Activated naive CD4-positive, alpha-beta T cell treated with anti-CD3 and anti-CD28 coated beads, Interleukin-2, amount 50 U/mL, for 72 hours (primary cell): ENCODE results near the gene KRT17. TPM values are rescaled to one million over a fixed set of nuclear protein-coding genes. Genes with fewer than 3 reads are reported as not detected.
"Not testable (repeated sequence)": the region's sequence is repeated elsewhere in the genome, so short reads cannot be mapped to it uniquely, and the experiment has no call there.

Experiments
- ATAC-seq, 2 donors: fragments of 150-1000 bp; cut with Tn5 transposase; 2 replicates each; pipeline ENCODE4 v1.10.0; 2021; ENCODE audit warnings: mild to moderate bottlenecking in 2 of 2, moderate library complexity in 2 of 2
- DNase-seq, 2 donors: peaks; one replicate each; pipeline ENCODE4 v3.0.0; 2021 to 2022; ENCODE audit warnings: low spot score in 2 of 2
- H3K27ac Mint-ChIP-seq, 2 donors: one replicate each; pipeline ENCODE4 v1.8.0; 2022; ENCODE audit warnings: mild to moderate bottlenecking in 2 of 2, mixed read lengths in 2 of 2
- H3K36me3 Mint-ChIP-seq, 2 donors: one replicate each; pipeline ENCODE4 v1.8.0; 2022; ENCODE audit warnings: mixed read lengths in 2 of 2
- H3K9me3 Mint-ChIP-seq, 2 donors: one replicate each; pipeline ENCODE4 v1.8.0; 2022; ENCODE audit warnings: mixed read lengths in 2 of 2
- total RNA-seq, 2 donors: library from RNA; stranded (reverse); gene quantifications; one replicate each; pipeline ENCODE4 v1.2.3, GENCODE V29; 2022

The KRT17 gene
- total RNA-seq, 2 donors from 2014 or later = 0.50 TPM; not detected in 1

- Mint-ChIP-seq H3K27ac (no peak overlapping the region), H3K9me3 (no peaks in the 10 kb centered on the region), H3K36me3 (no peaks in the 10 kb centered on the region)
- ATAC-seq (no peak), DNase-seq (no peak)
Measured at GRCh38 chr17:41642252-41643156, 18.1 kb upstream of the KRT17 start.

DNA sequence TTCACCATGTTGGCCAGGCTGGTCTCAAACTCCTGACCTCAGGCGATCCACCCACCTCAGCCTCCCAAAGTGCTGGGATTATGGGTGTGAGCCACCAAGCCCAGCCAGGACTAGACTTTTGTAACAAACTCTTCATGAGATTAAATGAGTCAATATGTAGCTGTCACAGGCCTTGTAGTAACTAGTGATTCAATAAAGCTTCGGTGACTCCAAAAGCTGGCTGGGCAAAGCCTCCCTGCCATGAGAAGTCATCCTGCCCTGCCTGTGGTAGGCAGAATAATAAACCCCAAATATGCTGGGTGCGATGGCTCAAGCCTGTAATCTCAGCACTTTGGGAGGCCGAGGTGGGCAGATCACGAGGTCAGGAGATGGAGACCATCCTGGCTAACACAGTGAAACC lies 16.2 kb upstream of the KRT17 start:
- H3K9me3 Mint-ChIP-seq, H3K27ac Mint-ChIP-seq, H3K36me3 Mint-ChIP-seq, DNase-seq, ATAC-seq: not testable (repeated sequence)

GRCh38 chr17:41639492-41640473 lies 15.4 kb upstream of the KRT17 start:
- H3K36me3 Mint-ChIP-seq = no peaks in the 10 kb centered on the region
- no peak for DNase-seq
- H3K9me3 Mint-ChIP-seq = no peaks in the 10 kb centered on the region
- ATAC-seq = no peak
- H3K27ac Mint-ChIP-seq = no peak overlapping the region

GRCh38 chr17:41638941-41639340 lies 14.6 kb upstream of the KRT17 start:
- H3K27ac Mint-ChIP-seq = no peak overlapping the region
- no peaks in the 10 kb centered on the region for H3K9me3 Mint-ChIP-seq

DNA sequence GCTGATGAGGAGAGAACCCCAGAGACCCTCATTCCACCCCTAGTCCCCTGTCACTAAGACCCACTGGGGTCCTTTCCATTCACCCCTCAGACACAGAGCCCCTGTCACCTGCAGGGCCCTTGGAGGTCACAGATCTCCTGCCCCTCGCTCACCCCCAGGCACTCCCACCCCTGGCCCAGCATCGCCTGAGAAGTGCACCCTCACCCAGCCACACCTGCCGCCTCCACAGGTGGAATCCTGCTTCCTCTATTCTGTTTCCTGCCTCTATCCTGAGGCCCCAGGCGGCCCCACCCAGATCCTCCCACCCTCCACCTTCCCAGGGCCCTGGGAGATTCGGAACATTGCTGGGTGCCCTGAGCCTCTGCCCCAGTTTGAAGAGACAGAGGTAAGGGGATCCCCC lies 13.8 kb upstream of the KRT17 start:
- no peak for ATAC-seq
- peak overlapping the region in 1 of 2 donors; percentile 7 for H3K27ac Mint-ChIP-seq
- H3K36me3 Mint-ChIP-seq = no peaks in the 10 kb centered on the region
- DNase-seq = no peak
- no peaks in the 10 kb centered on the region for H3K9me3 Mint-ChIP-seq

More at GRCh38 chr17:41638941-41639340, 14.6 kb upstream of the KRT17 start:
- no peaks in the 10 kb centered on the region for H3K36me3 Mint-ChIP-seq
- ATAC-seq = no peak
- DNase-seq = no peak

DNA sequence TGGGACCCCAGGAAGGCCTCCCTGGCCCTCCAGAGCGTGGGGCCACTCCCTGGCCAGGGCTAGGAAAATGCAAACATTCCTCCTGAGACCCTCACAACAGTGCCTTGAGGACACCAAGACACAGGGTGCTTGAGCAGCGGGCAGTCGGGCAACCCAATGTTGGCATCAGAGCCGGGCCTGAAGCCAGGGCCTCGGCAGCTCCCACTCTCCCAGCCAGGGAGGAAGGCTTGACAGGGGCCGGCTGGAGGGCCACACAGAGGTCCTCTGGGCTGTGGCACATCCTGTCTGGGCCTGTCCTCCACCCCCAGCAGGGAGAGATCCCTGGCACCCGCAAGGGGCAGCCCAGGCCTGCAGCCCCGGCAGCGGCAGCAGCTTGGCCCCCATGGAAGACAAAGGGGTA lies 12.3 kb upstream of the KRT17 start:
- no peak for DNase-seq
- no peak overlapping the region for H3K27ac Mint-ChIP-seq
- no peaks in the 10 kb centered on the region for H3K9me3 Mint-ChIP-seq
- H3K36me3 Mint-ChIP-seq = no peaks in the 10 kb centered on the region
- no peak for ATAC-seq

- no peaks in the 10 kb centered on the region for H3K9me3 Mint-ChIP-seq
- peak overlapping the region in 1 of 2 donors; percentile 55 for H3K27ac Mint-ChIP-seq
Measured at GRCh38 chr17:41635121-41636097, 11.0 kb upstream of the KRT17 start.

DNA sequence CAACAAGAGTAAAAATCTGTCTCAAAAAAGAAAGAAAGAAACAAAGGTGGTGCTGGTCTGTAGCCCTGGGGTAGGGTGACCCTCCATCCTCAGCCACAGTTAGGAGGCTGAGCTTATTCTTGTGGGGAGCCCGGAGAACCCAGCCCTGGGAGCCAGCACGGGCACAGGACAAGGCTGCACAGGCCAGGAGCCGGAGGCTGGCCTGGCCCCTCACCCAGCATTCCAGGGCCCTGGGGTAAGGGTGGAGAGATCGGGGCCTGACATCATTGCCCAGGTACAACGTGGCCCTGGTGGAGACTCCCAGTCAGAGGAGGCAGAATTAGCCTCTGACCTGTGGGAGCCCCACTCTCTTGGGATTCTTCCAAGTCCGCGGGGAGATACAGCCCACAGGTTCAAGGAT lies 10.3 kb upstream of the KRT17 start:
- Mint-ChIP-seq H3K27ac (peak overlapping the region in 1 of 2 donors; percentile 55), H3K36me3 (no peaks in the 10 kb centered on the region), H3K9me3 (no peaks in the 10 kb centered on the region)
- DNase-seq (no peak), ATAC-seq (peak in 1 of 2 donors; percentile 43)

More at GRCh38 chr17:41635121-41636097, 11.0 kb upstream of the KRT17 start:
- no peak for ATAC-seq
- no peaks in the 10 kb centered on the region for H3K36me3 Mint-ChIP-seq
- DNase-seq = no peak

DNA sequence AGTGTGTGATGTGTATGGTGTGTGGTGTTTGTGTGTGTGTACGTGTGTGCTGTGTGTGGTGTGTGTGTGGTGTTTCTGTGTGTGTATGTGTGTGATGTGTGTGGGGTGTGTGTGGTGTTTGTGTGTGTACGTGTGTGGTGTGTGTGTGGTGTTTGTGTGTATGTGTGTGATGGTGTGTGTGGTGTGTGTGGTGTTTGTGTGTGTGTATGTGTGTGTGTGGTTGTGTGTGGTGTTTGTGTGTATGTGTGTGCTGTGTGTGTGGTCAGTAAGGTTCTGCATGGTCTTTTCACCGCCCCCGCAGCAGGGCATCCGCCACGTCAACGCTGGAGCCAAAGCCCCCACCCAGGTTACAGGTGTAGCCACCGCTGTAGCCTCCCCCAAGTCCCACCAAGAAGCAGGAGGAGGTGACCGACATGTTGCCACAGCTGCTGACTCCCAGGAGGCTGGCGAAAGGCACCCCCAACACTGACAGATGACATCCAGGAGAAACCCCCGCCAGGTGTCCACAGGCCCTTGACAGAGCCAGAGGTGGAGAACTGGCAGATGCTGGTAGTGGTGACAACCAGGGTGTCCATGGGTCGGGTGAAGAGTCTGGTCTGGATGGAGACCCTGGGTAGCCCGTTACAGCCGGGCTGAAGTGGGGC lies 9.3 kb upstream of the KRT17 start:
- ATAC-seq (peak in 1 of 2 donors; percentile 53), DNase-seq (peak in 1 of 2 donors; percentile 13)
- H3K27ac Mint-ChIP-seq = no peak overlapping the region
- no peaks in the 10 kb centered on the region for H3K9me3 Mint-ChIP-seq
- no peaks in the 10 kb centered on the region for H3K36me3 Mint-ChIP-seq

GRCh38 chr17:41632482-41633105 lies 8.2 kb upstream of the KRT17 start:
- no peak overlapping the region for H3K27ac Mint-ChIP-seq
- ATAC-seq = no peak
- H3K9me3 Mint-ChIP-seq = no peaks in the 10 kb centered on the region
- no peaks in the 10 kb centered on the region for H3K36me3 Mint-ChIP-seq
- DNase-seq = no peak

DNA sequence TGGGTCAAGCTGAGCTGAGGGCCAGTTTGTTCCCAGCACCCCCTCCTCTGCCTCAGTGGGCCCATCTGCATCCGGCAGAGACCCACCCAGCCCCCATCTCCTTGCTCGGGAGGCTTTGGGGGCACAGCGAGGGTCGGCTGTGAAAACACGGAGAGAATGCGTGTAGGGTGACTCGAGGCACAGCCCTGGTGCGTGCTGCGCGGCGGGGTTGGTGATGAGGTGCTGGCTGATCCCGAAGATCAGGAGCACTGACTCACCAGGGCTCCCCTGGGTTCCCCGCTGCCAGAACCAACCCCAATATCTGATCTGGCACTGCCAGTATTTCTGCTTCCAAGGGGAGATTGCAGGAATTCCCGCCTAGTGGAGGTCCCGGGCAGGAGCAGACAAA lies 7.5 kb upstream of the KRT17 start:
- no peaks in the 10 kb centered on the region for H3K9me3 Mint-ChIP-seq
- no peak overlapping the region for H3K27ac Mint-ChIP-seq
- ATAC-seq (no peak), DNase-seq (no peak)
- H3K36me3 Mint-ChIP-seq = no peaks in the 10 kb centered on the region

DNA sequence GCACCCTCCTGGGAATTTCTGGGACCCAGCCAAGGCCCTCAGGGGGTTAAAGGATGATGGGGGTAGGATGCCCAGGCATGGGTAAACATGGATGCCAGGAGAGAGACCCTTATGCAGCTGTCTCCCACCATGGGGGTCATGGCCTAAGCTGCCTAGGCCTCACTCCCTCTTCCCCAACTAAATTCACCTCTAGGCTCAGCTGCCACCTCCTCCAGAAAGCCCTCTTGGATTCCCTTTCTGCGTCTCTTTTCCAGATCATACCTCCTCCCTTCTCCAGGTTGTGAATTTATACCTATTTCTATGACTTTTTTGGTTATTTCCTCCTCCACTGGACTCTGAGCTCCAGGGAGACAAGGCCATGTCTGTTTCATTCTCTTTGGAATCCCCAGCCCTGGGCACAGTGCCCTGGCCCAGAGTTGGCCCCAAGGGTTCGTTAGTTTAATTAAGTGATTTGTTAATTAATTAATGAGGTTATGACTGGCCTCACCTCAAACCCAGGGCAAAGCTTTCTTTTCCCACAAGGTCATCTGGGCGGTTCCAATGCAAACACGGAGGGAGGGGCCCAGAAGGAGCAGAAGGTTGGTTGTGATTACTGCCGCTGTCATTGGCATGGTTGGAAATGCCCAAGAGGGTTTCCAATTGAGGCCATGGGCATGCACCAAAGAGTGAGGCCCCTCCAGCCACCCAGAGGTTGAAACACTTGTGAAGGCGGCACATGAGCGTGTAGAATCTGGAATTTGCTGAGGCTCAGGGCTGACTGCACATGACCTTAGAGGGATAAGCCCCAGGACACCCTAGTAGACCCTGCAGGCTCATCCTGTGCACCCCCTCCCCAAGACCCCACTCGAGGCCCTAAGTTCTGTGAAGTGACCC lies 6.9 kb upstream of the KRT17 start:
- ATAC-seq (no peak), DNase-seq (no peak)
- Mint-ChIP-seq H3K27ac (no peak overlapping the region), H3K36me3 (no peaks in the 10 kb centered on the region), H3K9me3 (no peaks in the 10 kb centered on the region)

- no peak overlapping the region for H3K27ac Mint-ChIP-seq
- no peaks in the 10 kb centered on the region for H3K36me3 Mint-ChIP-seq
- H3K9me3 Mint-ChIP-seq = no peaks in the 10 kb centered on the region
- ATAC-seq = no peak
- no peak for DNase-seq
Measured at GRCh38 chr17:41629826-41630670, 5.7 kb upstream of the KRT17 start.

- DNase-seq (no peak), ATAC-seq (no peak)
- Mint-ChIP-seq H3K27ac (no peak overlapping the region), H3K36me3 (no peaks in the 10 kb centered on the region), H3K9me3 (no peaks in the 10 kb centered on the region)
Measured at GRCh38 chr17:41629316-41629715, 4.9 kb upstream of the KRT17 start.
